Vagina (tissue), 2 donors: ENCODE results near the gene AGRN.

Source experiments
- POLR2A ChIP-seq, 2 donors: fragments of 450-650 bp; IDR thresholded peaks; one replicate each; pipeline ENCODE4 v1.6.1; 2017; ENCODE audit warnings: antibody characterized with exemption in 2 of 2, mild to moderate bottlenecking in 2 of 2, moderate library complexity in 2 of 2
- POLR2AphosphoS5 ChIP-seq, 2 donors: sonication (generic); formaldehyde crosslinking; IDR thresholded peaks; one replicate each; pipeline ENCODE4 v1.9.0; 2017; ENCODE audit warnings: antibody characterized with exemption in 2 of 2, mild to moderate bottlenecking in 2 of 2, low read depth in 1 of 2; ENCODE audit not compliant: insufficient read depth in 1 of 2
- TF ChIP-seq, protein P1 (sequence below), 3 experiments: fragments of 450-650 bp in 2 of 3; fragments of 200-600 bp in 1 of 3; sonication (generic) in 1 of 3; IDR thresholded peaks; one replicate each; pipeline ENCODE4 v1.5.1; 2017 to 2019; ENCODE audit warnings: antibody characterized with exemption in 3 of 3, mild to moderate bottlenecking in 2 of 3, moderate library complexity in 2 of 3

DNA sequence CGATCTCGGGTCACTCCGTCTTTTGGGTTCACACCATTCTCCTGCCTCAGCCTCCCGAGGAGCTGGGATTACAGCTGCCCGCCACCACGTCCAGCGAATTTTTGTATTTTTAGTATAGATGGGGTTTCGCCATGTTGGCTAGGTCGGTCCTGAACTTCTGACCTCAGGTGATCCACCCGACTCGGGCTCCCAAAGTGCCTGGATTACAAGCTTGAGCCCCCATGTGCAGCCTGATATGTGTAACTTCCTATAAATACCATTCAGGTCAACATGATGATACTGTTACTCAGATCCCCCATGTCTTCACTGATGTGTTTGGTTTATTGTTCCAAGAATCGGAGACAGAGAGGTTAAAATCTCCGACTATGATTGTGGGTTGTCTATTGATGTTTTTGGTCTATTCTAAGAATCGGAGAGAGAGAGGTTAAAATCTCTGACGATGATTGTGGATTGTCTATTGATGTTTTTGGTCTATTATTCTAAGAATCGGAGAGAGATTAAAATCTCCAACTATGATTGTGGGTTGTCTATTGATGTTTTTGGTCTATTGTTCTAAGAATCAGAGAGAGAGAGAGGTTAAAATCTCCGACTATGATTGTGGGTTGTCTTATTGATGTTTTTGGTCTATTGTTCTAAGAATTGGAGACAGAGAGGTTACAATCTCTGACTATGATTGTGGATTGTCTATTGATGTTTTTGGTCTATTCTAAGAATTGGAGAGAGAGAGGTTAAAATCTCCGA lies 78.9 kb downstream of the AGRN start:
- TF ChIP-seq POLR2AphosphoS5 (IDR thresholded peaks at IDR 0.05; ENCODE audit: insufficient read depth in 1 of 2, low read depth in 1 of 2) = no peak
- TF ChIP-seq, protein P1, sequence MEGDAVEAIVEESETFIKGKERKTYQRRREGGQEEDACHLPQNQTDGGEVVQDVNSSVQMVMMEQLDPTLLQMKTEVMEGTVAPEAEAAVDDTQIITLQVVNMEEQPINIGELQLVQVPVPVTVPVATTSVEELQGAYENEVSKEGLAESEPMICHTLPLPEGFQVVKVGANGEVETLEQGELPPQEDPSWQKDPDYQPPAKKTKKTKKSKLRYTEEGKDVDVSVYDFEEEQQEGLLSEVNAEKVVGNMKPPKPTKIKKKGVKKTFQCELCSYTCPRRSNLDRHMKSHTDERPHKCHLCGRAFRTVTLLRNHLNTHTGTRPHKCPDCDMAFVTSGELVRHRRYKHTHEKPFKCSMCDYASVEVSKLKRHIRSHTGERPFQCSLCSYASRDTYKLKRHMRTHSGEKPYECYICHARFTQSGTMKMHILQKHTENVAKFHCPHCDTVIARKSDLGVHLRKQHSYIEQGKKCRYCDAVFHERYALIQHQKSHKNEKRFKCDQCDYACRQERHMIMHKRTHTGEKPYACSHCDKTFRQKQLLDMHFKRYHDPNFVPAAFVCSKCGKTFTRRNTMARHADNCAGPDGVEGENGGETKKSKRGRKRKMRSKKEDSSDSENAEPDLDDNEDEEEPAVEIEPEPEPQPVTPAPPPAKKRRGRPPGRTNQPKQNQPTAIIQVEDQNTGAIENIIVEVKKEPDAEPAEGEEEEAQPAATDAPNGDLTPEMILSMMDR (IDR thresholded peaks at IDR 0.05) = no peak
- no peak for TF ChIP-seq POLR2A (IDR thresholded peaks at IDR 0.05)
